OCI-LY1 (cell line): ENCODE results near the gene ACY1.

Source experiments
- H2AFZ ChIP-seq: fragments of 200-600 bp; sonication (generic), shearing (Covaris generic); 2 replicates; pipeline ENCODE4 v1.6.0; 2014; ENCODE audit warnings: antibody characterized with exemption, mild to moderate bottlenecking, low read length
- H3F3A ChIP-seq: fragments of 200-600 bp; sonication (generic), shearing (Covaris generic); 2 replicates; pipeline ENCODE4 v1.6.0; 2014; ENCODE audit warnings: mild to moderate bottlenecking, antibody characterized with exemption, low read length, moderate library complexity; ENCODE audit not compliant: insufficient read depth
- H3K27ac ChIP-seq: fragments of 200-600 bp; sonication (generic); 2 replicates; pipeline ENCODE4 v1.5.1; 2014; ENCODE audit warnings: low read length, mixed run types, mild to moderate bottlenecking, low read depth; ENCODE audit not compliant: poor library complexity, severe bottlenecking
- H3K27me3 ChIP-seq: fragments of 200-600 bp; sonication (generic); 2 replicates; pipeline ENCODE4 v1.6.0; 2014; ENCODE audit warnings: antibody characterized with exemption, mild to moderate bottlenecking, low read length, moderate library complexity; ENCODE audit not compliant: insufficient read depth
- H3K36me3 ChIP-seq: fragments of 200-600 bp; sonication (generic); 2 replicates; pipeline ENCODE4 v1.6.1; 2014; ENCODE audit warnings: mild to moderate bottlenecking, antibody characterized with exemption, low read length, moderate library complexity, mixed read lengths; ENCODE audit not compliant: insufficient read depth
- H3K4me1 ChIP-seq: fragments of 200-600 bp; sonication (generic); 2 replicates; pipeline ENCODE4 v1.5.1; 2014; ENCODE audit warnings: mild to moderate bottlenecking, low read length, moderate library complexity; ENCODE audit not compliant: insufficient read depth, severe bottlenecking
- H3K4me2 ChIP-seq: fragments of 200-600 bp; sonication (generic), shearing (Covaris generic); 2 replicates; pipeline ENCODE4 v1.6.1; 2014; ENCODE audit warnings: low read length
- H3K4me3 ChIP-seq: fragments of 200-600 bp; sonication (generic); 2 replicates; pipeline ENCODE4 v1.5.1; 2014; ENCODE audit warnings: low read length, low read depth, mild to moderate bottlenecking, mixed read lengths; ENCODE audit not compliant: poor library complexity, severe bottlenecking
- H3K79me2 ChIP-seq: fragments of 200-600 bp; shearing (Covaris generic); 2 replicates; pipeline ENCODE4 v1.6.1; 2016; ENCODE audit warnings: mixed run types, low read length, mixed read lengths; ENCODE audit not compliant: insufficient read depth
- H3K9ac ChIP-seq: fragments of 200-600 bp; sonication (generic), shearing (Covaris generic); 2 replicates; pipeline ENCODE4 v1.6.1; 2014; ENCODE audit warnings: mild to moderate bottlenecking, low read length, mixed read lengths
- H3K9me2 ChIP-seq: fragments of 200-600 bp; sonication (generic), shearing (Covaris generic); 2 replicates; pipeline ENCODE4 v1.6.1; 2014; ENCODE audit warnings: low read depth, mild to moderate bottlenecking, low read length, mixed read lengths
- H3K9me3 ChIP-seq: fragments of 200-600 bp; shearing (Covaris generic); 2 replicates; pipeline ENCODE4 v1.6.1; 2014; ENCODE audit warnings: low read length, mixed read lengths
- H4K20me1 ChIP-seq: fragments of 200-600 bp; sonication (generic), shearing (Covaris generic); 2 replicates; pipeline ENCODE4 v1.6.0; 2016; ENCODE audit warnings: mild to moderate bottlenecking, low read length; ENCODE audit not compliant: insufficient read depth
- CTCF ChIP-seq: fragments of 200-600 bp; sonication (generic), shearing (Covaris generic); IDR thresholded peaks from 2 replicates; pipeline ENCODE4 v1.5.1; 2017; ENCODE audit warnings: mild to moderate bottlenecking, antibody characterized with exemption, low read length, moderate library complexity, mixed read lengths
- EZH2 ChIP-seq: fragments of 200-600 bp; sonication (generic), shearing (Covaris generic); IDR thresholded peaks from 2 replicates; pipeline ENCODE4 v1.8.0; 2017; ENCODE audit warnings: borderline replicate concordance, mixed run types, mild to moderate bottlenecking, antibody characterized with exemption, low read length, moderate library complexity, mixed read lengths

The ACY1 gene

GRCh38 chr3:51978143-51978502 is 5.2 kb upstream of the ACY1 start:
- no peaks in the 10 kb centered on the region for H3K9me3 ChIP-seq
- H3K27me3 ChIP-seq = no peaks in the 10 kb centered on the region
- no peak for TF ChIP-seq EZH2
- TF ChIP-seq CTCF = no peak
- H3K79me2 ChIP-seq = no peaks in the 10 kb centered on the region
- no peak overlapping the region for H3K9ac ChIP-seq
- no peaks in the 10 kb centered on the region for H3K9me2 ChIP-seq
- no peak overlapping the region for H3K4me2 ChIP-seq
- H3K36me3 ChIP-seq = peaks cover 4% of the 10 kb centered on the region; the same call in 1 of the 2 replicates
- H3F3A ChIP-seq = 0 out of 2 replicates have a peak, but pooled peaks cover 8% of the 10 kb centered on the region
- no peak overlapping the region for H2AFZ ChIP-seq
- peak overlapping the region; percentile 77 for H3K27ac ChIP-seq
- H4K20me1 ChIP-seq = no peaks in the 10 kb centered on the region
- no peak overlapping the region for H3K4me3 ChIP-seq
- peaks cover 50% of the 10 kb centered on the region for H3K4me1 ChIP-seq

GRCh38 chr3:51980253-51980652 is 3.1 kb upstream of the ACY1 start:
- no peaks in the 10 kb centered on the region for H3K9me2 ChIP-seq
- no peak for TF ChIP-seq EZH2
- no peak for TF ChIP-seq CTCF
- no peak overlapping the region for H3K4me2 ChIP-seq
- H3K79me2 ChIP-seq = no peaks in the 10 kb centered on the region
- H2AFZ ChIP-seq = no peak overlapping the region
- H3K27ac ChIP-seq = no peak overlapping the region
- H3K4me3 ChIP-seq = no peak overlapping the region
- H3K9me3 ChIP-seq = no peaks in the 10 kb centered on the region
- no peaks in the 10 kb centered on the region for H4K20me1 ChIP-seq
- 0 out of 2 replicates have a peak, but pooled peaks cover 8% of the 10 kb centered on the region for H3F3A ChIP-seq
- H3K4me1 ChIP-seq = peaks cover 48% of the 10 kb centered on the region
- no peaks in the 10 kb centered on the region for H3K27me3 ChIP-seq
- H3K9ac ChIP-seq = no peak overlapping the region
- H3K36me3 ChIP-seq = peaks cover 4% of the 10 kb centered on the region; the same call in 1 of the 2 replicates

GRCh38 chr3:51982352-51982837 is 940 bp upstream of the ACY1 start:
- Histone ChIP-seq H3K9me3 (no peaks in the 10 kb centered on the region), H3K4me1 (peaks cover 26% of the 10 kb centered on the region), H3K27me3 (no peaks in the 10 kb centered on the region), H3F3A (no peaks in the 10 kb centered on the region), H3K9ac (peak overlapping the region; percentile 72), H4K20me1 (no peaks in the 10 kb centered on the region), H3K79me2 (no peaks in the 10 kb centered on the region), H3K4me2 (peak overlapping the region; percentile 87), H3K4me3 (peak overlapping the region; percentile 68), H3K9me2 (no peaks in the 10 kb centered on the region), H2AFZ (no peak overlapping the region), H3K27ac (peak overlapping the region; percentile 42), H3K36me3 (peaks cover 4% of the 10 kb centered on the region; the same call in 1 of the 2 replicates)
- TF ChIP-seq EZH2 (no peak), CTCF (peak; percentile 81; the same call in 1 of the 2 replicates)
